Measurements from ENCODE around the gene IQSEC1. TPM values are rescaled to one million over a fixed set of nuclear protein-coding genes. Genes with fewer than 3 reads are reported as not detected.

The IQSEC1 gene
- total RNA-seq, 1 experiment from 2014 or later: 13.3 TPM

GRCh38 chr3:12852201-12852600, 221.0 kb downstream of the IQSEC1 start:
- Mint-ChIP-seq H3K27me3 (ENCODE audit: unreplicated experiment) (peaks cover 65% of the 10 kb centered on the region), H3K9me3 (ENCODE audit: low read depth, unreplicated experiment) (no peaks in the 10 kb centered on the region), H3K36me3 (ENCODE audit: insufficient read depth, unreplicated experiment) (no peaks in the 10 kb centered on the region), H3K27ac (ENCODE audit: unreplicated experiment) (no peak overlapping the region), H3K4me1 (ENCODE audit: low read depth, unreplicated experiment) (no peaks in the 10 kb centered on the region), H3K4me3 (ENCODE audit: low read depth, unreplicated experiment) (no peak overlapping the region)
- DNase-seq: no peak
- CTCF ChIA-PET: no interaction called here
- no peak for TF ChIP-seq CTCF (IDR thresholded peaks at IDR 0.05; ENCODE audit: unreplicated experiment)
- intact Hi-C loops (cut with micrococcal nuclease; ENCODE audit: unreplicated experiment): no loop called here
- BruUV-seq (replicated peaks): no TSS peak

Other genes starting within 250 kb of the IQSEC1 start
- 1,117 and 1,222 TPM in 2 replicates for gene RPL32, start 231.9 kb downstream of the IQSEC1 start, total RNA-seq (2022)